ENCODE measurements around the gene PXDN. TPM values are rescaled to one million over a fixed set of nuclear protein-coding genes. Genes with fewer than 3 reads are reported as not detected.
"Not testable (repeated sequence)": the region's sequence is repeated elsewhere in the genome, so short reads cannot be mapped to it uniquely, and the experiment has no call there.

Gene PXDN
- total and polyA plus RNA-seq, 9 donors: 36.0 to 116 (median 54.5) TPM

GRCh38 chr2:1707771-1708418 lies 36.4 kb downstream of the PXDN start:
- no peaks in the 10 kb centered on the region for H3K9me3 ChIP-seq
- WGBS, 3 donors: 16 to 19% (median 17%) methylated on average over 21 of the region's 21 CpGs
- peaks cover 16% of the 10 kb centered on the region for H3K4me1 ChIP-seq (ENCODE audit: insufficient read depth)
- no peaks in the 10 kb centered on the region for H3K36me3 ChIP-seq
- no peak overlapping the region for H3K4me3 ChIP-seq
- intact Hi-C loops (cut with DNase I): no loop called here
- DNase-seq: peak in 4 of 5 donors; percentile 39 to 78 (median 55)
- no peak overlapping the region for H3K27ac ChIP-seq
- H3K27me3 ChIP-seq: no peaks in the 10 kb centered on the region
- TF ChIP-seq POLR2A (IDR thresholded peaks at IDR 0.05) (no peak), EP300 (IDR thresholded peaks at IDR 0.05) (no peak), CTCF (IDR thresholded peaks at IDR 0.05) (no peak)

GRCh38 chr2:1706089-1706841 lies 38.0 kb downstream of the PXDN start:
- WGBS, 3 donors: 79 to 87% (median 83%) methylated on average over 10 to 15 of the region's 15 CpGs
- DNase-seq; H3K9me3 ChIP-seq; H3K27ac ChIP-seq; H3K36me3 ChIP-seq; H3K27me3 ChIP-seq; H3K4me3 ChIP-seq; intact Hi-C loops (cut with DNase I): not testable (repeated sequence)
- peaks cover 11% of the 10 kb centered on the region for H3K4me1 ChIP-seq (ENCODE audit: insufficient read depth)

GRCh38 chr2:1705557-1706076 lies 38.7 kb downstream of the PXDN start:
- Histone ChIP-seq H3K27ac (no peak overlapping the region), H3K36me3 (no peaks in the 10 kb centered on the region), H3K27me3 (no peaks in the 10 kb centered on the region), H3K4me1 (ENCODE audit: insufficient read depth) (peaks cover 11% of the 10 kb centered on the region), H3K4me3 (no peak overlapping the region), H3K9me3 (no peaks in the 10 kb centered on the region)
- DNase-seq: no peak
- TF ChIP-seq CTCF (IDR thresholded peaks at IDR 0.05): no peak
- no peak for TF ChIP-seq POLR2A (IDR thresholded peaks at IDR 0.05)
- WGBS, 3 donors: 80 to 88% (median 88%) methylated on average over 20 to 21 of the region's 21 CpGs
- intact Hi-C loops (cut with DNase I): no loop called here

GRCh38 chr2:1704631-1705556 lies 39.4 kb downstream of the PXDN start:
- DNase-seq: no peak
- Histone ChIP-seq H3K9me3 (no peaks in the 10 kb centered on the region), H3K4me3 (no peak overlapping the region), H3K36me3 (no peaks in the 10 kb centered on the region), H3K27ac (no peak overlapping the region), H3K4me1 (ENCODE audit: insufficient read depth) (peaks cover 11% of the 10 kb centered on the region), H3K27me3 (no peaks in the 10 kb centered on the region)
- TF ChIP-seq CTCF (IDR thresholded peaks at IDR 0.05) (no peak), POLR2A (IDR thresholded peaks at IDR 0.05) (no peak), EP300 (IDR thresholded peaks at IDR 0.05) (no peak)
- intact Hi-C loops (cut with DNase I): no loop called here
- WGBS, 3 donors: 71 to 79% (median 76%) methylated on average over 13 to 18 of the region's 18 CpGs
